ENCODE data around the gene DNAL4. TPM values are rescaled to one million over a fixed set of nuclear protein-coding genes. Genes with fewer than 3 reads are reported as not detected.
A peak's percentile ranks its signal among the peaks of the same experiment; 100 is the strongest.

The DNAL4 gene
- total RNA-seq, 2 experiments from 2014 or later = 5.9 to 8.0 TPM

DNA sequence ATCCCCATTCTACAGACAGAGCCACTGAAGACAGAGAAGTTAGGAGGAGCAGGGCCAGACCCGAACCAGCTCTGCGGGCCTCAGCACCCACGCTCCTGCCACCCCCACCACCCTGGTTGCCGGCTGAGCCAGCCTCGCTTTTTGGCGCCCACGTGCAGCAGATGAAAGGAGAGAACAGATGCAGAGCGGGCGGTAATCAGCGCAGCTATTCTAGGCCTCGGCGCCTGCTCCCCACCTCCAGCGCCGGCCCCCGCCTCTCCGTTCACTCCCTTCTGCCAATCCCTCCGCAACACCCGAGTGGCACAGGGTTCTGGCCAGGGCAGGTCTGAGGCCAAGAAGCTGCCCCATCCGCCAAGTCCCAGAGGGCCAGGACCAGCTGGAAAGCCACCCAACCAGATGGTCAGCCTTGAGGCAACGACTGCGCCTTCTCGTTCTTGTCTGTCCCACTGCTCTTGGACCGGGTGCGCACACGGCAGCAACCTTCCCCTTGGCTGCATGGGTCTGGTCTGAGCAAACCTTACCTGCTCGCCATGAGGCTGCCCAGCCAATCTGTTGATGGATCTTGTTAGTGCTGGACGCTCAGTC lies 16.8 kb downstream of the DNAL4 start:
- CTCF ChIA-PET = interaction anchor here (0.6 kb wide), 1 partner anchor 15 kb away, joined by 3 read pairs; no protein-coding TSS in a partner anchor
- intact Hi-C loops (cut with micrococcal nuclease) = no loop called here
- Mint-ChIP-seq H3K27me3 (ENCODE audit: low read depth) (no peaks in the 10 kb centered on the region), H3K9me3 (no peaks in the 10 kb centered on the region), H3K4me3 (no peak overlapping the region), H3K36me3 (ENCODE audit: low read depth) (no peaks in the 10 kb centered on the region), H3K4me1 (ENCODE audit: low read depth) (no peaks in the 10 kb centered on the region), H3K27ac (no peak overlapping the region)
- DNase-seq = no peak

DNA sequence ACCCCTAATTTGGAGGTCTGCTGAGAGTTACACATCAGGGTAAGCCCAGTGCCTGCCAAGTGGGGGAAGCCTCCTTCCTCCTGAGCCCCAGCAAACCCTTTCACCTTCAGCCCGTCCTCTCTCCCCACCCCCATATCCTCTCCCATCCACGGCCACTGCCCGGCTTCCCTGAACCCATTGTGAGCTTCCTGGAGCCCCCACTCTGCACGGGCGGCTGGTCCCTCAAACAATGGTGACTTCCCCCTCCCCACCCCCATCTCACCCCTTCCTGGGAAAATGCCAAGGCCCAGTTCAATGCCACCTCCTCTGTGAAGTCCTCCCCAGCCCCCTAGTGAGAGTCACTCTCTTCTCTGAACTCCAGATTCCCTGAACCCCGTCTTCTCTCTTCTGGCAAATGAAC lies 17.9 kb downstream of the DNAL4 start:
- CTCF ChIA-PET = no interaction called here
- no peak overlapping the region for H3K27ac Mint-ChIP-seq
- no peaks in the 10 kb centered on the region for H3K4me1 Mint-ChIP-seq (ENCODE audit: low read depth)
- H3K36me3 Mint-ChIP-seq (ENCODE audit: low read depth) = no peaks in the 10 kb centered on the region
- no peaks in the 10 kb centered on the region for H3K27me3 Mint-ChIP-seq (ENCODE audit: low read depth)
- no peak overlapping the region for H3K4me3 Mint-ChIP-seq
- no peak for DNase-seq
- no peaks in the 10 kb centered on the region for H3K9me3 Mint-ChIP-seq
- intact Hi-C loops (cut with micrococcal nuclease) = no loop called here

DNA sequence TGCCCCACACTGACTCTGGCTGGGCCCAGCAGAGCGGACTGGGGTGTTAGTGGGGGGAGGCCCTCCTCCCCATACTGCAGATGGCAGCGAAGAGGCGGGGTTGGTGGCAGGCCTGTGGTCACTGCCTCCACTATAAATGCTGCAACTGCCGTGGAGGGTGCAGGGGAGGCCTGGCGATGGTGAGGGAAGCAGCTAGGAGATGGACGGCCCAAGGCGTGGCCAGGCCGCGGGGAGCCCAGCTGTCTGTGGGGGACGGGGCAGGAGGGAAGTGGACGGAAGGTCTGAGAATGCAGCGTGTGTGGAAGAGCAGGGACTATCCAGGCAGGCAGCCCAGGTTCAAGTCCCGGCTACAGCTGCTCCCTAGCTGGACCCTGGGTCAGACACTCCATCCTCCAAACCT lies 18.3 kb downstream of the DNAL4 start:
- intact Hi-C loops (cut with micrococcal nuclease) = no loop called here
- Mint-ChIP-seq H3K4me3 (no peak overlapping the region), H3K27ac (no peak overlapping the region), H3K9me3 (no peaks in the 10 kb centered on the region), H3K36me3 (ENCODE audit: low read depth) (no peaks in the 10 kb centered on the region), H3K4me1 (ENCODE audit: low read depth) (no peaks in the 10 kb centered on the region), H3K27me3 (ENCODE audit: low read depth) (no peaks in the 10 kb centered on the region)
- CTCF ChIA-PET = no interaction called here
- DNase-seq = no peak

DNA sequence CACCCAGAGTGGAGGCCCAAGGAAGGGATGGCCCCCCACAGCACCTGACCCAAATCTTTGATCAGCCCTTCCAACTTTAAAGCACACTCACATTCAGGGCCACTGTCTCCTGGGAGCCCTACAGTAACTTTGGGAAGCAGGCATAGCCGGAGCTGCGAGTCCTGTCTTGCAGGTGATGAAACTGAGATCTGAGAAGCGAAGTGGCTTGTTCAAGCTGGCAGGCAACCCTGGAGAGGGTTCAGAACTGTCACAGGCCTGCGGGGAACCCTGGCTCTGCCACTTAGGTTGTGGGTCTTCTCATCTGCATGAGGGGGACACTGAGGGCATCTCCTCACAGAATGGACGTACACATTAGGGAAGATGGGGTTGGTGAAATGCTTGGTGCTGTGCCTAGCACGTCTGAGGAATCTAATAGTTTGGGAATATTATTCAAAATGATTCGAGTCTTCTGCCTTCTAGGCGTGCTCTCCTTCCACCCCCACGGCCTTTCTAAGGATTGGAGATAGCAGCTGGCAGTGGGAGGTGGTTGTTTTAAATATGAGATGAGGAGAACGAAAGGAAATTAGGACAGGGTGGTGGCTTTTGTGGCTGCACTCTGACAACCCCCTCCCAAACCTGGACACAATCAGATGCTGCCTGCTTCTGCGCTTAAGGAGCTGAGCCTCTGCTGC lies 19.3 kb downstream of the DNAL4 start:
- CTCF ChIA-PET = interaction anchor here (0.6 kb wide), 1 partner anchor 569 kb away, joined by 3 read pairs; no protein-coding TSS in a partner anchor
- no peak for DNase-seq
- H3K4me1 Mint-ChIP-seq (ENCODE audit: low read depth) = no peaks in the 10 kb centered on the region
- H3K36me3 Mint-ChIP-seq (ENCODE audit: low read depth) = no peaks in the 10 kb centered on the region
- H3K27ac Mint-ChIP-seq = no peak overlapping the region
- intact Hi-C loops (cut with micrococcal nuclease) = no loop called here
- H3K4me3 Mint-ChIP-seq = no peak overlapping the region
- no peaks in the 10 kb centered on the region for H3K9me3 Mint-ChIP-seq
- H3K27me3 Mint-ChIP-seq (ENCODE audit: low read depth) = no peaks in the 10 kb centered on the region

DNA sequence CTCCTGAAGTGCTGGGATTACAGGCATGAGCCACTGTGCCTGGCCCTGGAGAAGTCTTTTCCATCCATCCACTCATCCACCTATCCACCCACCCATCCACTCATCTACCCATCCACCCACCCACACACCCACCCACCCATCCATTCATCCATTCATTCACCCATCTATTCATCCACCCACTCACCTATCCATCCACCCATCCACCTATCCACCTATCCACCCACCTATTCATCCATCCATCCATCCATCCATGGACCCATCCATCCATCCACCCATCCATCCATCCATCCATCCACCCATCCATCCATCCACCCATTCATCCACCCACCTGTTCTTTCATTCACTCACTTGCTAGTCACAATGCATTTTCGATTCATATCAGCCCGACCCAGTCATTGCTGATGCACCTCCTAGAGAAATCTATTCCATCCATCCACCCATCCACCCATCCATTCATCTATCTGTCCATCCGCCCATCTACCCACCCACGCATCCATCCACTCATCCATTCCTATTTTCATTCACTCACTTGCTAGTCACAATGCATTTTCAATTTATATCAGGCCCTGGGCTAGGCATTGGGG lies 20.5 kb downstream of the DNAL4 start:
- CTCF ChIA-PET = no interaction called here
- peaks cover 5% of the 10 kb centered on the region for H3K4me1 Mint-ChIP-seq (ENCODE audit: low read depth)
- DNase-seq = no peak
- H3K4me3 Mint-ChIP-seq = no peak overlapping the region
- no peaks in the 10 kb centered on the region for H3K27me3 Mint-ChIP-seq (ENCODE audit: low read depth)
- intact Hi-C loops (cut with micrococcal nuclease) = no loop called here
- H3K9me3 Mint-ChIP-seq = no peaks in the 10 kb centered on the region
- H3K36me3 Mint-ChIP-seq (ENCODE audit: low read depth) = no peaks in the 10 kb centered on the region
- no peak overlapping the region for H3K27ac Mint-ChIP-seq

DNA sequence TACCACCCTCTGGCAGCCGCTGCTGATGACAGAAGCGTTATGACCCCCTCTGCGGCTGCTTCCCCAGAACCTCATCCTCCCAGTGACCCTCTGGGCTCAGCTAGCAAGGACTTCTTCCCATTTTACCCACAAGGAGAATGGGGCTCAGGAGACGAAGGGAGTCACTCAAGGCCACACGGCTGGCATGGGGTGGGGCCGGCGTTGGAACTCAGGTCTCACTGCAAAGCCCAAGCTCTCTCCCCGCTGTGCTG lies 21.4 kb downstream of the DNAL4 start:
- CTCF ChIA-PET = interaction anchor here (1.0 kb wide), 1 partner anchor 97 kb away, joined by 3 read pairs; no protein-coding TSS in a partner anchor
- intact Hi-C loops (cut with micrococcal nuclease) = no loop called here
- H3K4me3 Mint-ChIP-seq = no peak overlapping the region
- peaks cover 5% of the 10 kb centered on the region for H3K4me1 Mint-ChIP-seq (ENCODE audit: low read depth)
- H3K9me3 Mint-ChIP-seq = no peaks in the 10 kb centered on the region
- no peak overlapping the region for H3K27ac Mint-ChIP-seq
- DNase-seq = no peak
- H3K27me3 Mint-ChIP-seq (ENCODE audit: low read depth) = no peaks in the 10 kb centered on the region
- no peaks in the 10 kb centered on the region for H3K36me3 Mint-ChIP-seq (ENCODE audit: low read depth)

DNA sequence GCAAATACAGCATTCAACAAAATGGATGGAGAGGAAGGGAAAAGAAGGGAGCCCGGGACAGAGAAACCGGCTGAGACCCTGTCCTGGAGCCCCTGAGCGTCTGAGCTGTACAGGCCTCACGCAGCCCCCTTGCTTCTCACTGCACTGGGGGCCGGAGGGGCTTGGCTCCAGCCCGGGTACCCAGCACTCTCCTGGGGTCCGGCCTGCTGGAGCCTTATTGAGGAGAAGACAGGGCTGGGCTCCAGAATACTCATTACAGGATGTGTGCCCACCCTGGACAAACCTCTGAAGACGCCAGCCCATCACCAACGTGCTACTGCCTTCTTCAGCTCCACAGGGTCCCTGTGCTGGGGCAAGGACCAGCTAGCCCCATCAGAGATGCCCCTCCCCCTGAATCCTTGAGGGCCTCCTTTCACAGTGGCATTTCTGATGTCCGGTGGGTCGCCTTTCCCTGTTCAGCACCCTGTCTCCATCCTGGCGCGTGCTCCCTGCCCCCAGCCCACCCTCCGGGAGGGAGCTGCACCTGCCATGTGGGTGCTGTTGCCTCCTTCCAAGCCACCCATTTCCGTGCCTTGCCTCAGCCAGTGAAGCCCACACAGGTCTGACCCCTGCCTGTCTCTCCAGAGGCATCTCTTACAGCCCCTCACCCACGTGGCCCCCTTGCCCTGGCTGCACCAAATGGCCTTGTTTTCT lies 23.5 kb downstream of the DNAL4 start:
- CTCF ChIA-PET = interaction anchor here (0.6 to 2.0 kb wide), 3 partner anchors 45 to 233 kb away, joined by 3 to 13 read pairs (median 8); no protein-coding TSS in a partner anchor
- Mint-ChIP-seq H3K9me3 (no peaks in the 10 kb centered on the region), H3K27me3 (ENCODE audit: low read depth) (no peaks in the 10 kb centered on the region), H3K4me3 (no peak overlapping the region), H3K4me1 (ENCODE audit: low read depth) (peaks cover 5% of the 10 kb centered on the region), H3K27ac (no peak overlapping the region), H3K36me3 (ENCODE audit: low read depth) (no peaks in the 10 kb centered on the region)
- intact Hi-C loops (cut with micrococcal nuclease) = no loop called here
- DNase-seq = no peak

DNA sequence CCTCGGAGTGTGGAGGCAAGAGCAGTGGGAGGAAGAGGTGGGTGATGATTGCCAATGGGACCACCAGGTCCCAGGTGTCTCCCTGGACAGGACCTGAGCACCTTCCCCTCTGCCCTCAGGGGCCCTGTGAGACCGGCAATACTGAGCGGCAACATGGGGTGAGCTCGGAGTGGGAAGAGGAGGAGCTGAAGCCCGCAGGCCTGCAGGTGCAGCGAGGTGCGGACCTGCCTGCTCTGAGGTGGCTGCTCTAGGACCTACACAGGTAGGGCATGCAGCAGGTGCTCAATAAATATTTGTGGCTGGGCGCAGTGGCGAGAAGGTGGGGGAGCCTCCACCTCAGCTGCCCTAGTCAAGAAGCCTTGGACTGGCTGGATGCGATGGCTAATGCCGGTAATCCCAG lies 25.9 kb downstream of the DNAL4 start:
- Mint-ChIP-seq H3K4me1 (ENCODE audit: low read depth) (peaks cover 5% of the 10 kb centered on the region), H3K27me3 (ENCODE audit: low read depth) (no peaks in the 10 kb centered on the region), H3K9me3 (no peaks in the 10 kb centered on the region), H3K27ac (no peak overlapping the region), H3K4me3 (no peak overlapping the region), H3K36me3 (ENCODE audit: low read depth) (no peaks in the 10 kb centered on the region)
- intact Hi-C loops (cut with micrococcal nuclease) = loop anchor here (2.0 to 5.0 kb wide), 2 partner anchors 234 to 351 kb away; no protein-coding TSS in a partner anchor
- CTCF ChIA-PET = interaction anchor here (0.7 to 3.8 kb wide), 9 partner anchors 9 to 235 kb away, joined by 3 to 27 read pairs (median 5); partner anchors contain the start of gene TOMM22
- no peak for DNase-seq

DNA sequence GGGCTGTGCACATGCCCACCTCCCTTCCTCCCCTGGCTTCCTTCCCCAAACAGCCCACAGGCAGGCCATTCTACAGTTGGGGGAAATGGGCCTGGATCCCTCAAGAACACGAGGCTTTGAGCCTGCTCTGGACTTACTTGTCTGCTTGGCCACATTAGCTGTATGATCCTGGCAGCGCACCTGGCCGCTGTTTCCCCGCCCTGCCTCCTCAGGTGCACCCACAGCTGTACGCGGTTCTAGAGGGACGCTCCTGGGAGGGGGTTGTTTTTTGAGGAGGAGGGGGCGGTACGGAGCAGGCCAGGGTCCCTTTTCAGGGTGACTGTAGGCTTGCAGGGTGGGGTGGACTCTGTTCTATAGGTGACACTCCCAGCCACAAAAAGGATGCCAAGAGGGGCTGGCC lies 26.6 kb downstream of the DNAL4 start:
- Mint-ChIP-seq H3K4me3 (no peak overlapping the region), H3K9me3 (no peaks in the 10 kb centered on the region)
- intact Hi-C loops (cut with micrococcal nuclease) = loop anchor here (5.0 kb wide), 1 partner anchor 235 kb away; no protein-coding TSS in a partner anchor

DNA sequence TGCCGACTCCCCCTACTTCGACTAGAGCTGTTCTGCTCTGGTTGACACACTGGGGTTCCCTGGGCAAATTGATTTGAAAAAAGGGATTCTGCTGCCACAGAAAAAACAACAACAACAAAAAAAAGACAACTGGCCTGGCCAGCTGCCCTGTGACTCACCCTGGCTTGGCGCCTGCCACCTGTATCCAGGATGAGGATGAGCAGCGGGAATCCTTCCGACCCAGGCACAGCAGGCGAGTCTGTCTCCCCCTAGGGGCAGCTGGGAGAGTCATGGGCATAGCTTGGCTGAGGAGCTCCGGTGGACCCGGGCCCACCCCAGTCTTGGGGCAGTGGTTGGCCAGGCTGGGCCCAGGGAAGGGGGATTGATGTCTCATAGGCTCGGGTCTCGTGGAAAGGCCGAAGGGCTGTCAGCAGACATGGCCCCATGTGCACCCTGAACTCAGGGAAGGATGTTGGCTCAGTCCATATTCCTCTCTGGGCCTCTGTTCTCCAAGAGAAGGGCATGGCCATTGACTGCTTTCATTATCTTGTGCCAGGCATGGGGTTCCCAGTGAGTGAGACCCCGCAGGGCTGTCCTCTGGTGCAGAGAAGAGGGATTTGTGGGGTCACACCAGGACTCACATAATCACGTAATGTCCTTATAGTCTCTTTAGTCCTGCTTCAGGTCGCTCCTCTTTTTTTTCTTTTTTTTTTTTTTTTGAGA lies 27.7 kb downstream of the DNAL4 start:
- Mint-ChIP-seq H3K9me3 (no peaks in the 10 kb centered on the region), H3K36me3 (ENCODE audit: low read depth) (no peaks in the 10 kb centered on the region), H3K4me3 (no peak overlapping the region), H3K27me3 (ENCODE audit: low read depth) (no peaks in the 10 kb centered on the region), H3K4me1 (ENCODE audit: low read depth) (peaks cover 5% of the 10 kb centered on the region), H3K27ac (no peak overlapping the region)
- intact Hi-C loops (cut with micrococcal nuclease) = loop anchor here (1.0 to 5.0 kb wide), 2 partner anchors 33 to 236 kb away; no protein-coding TSS in a partner anchor
- peak; percentile 58 for DNase-seq
- CTCF ChIA-PET = interaction anchor here (0.8 to 3.8 kb wide), 13 partner anchors 7 to 103 kb away, joined by 3 to 27 read pairs (median 5); no protein-coding TSS in a partner anchor

More for the DNA sequence above, 26.6 kb downstream of the DNAL4 start:
- no peaks in the 10 kb centered on the region for H3K27me3 Mint-ChIP-seq (ENCODE audit: low read depth)
- no peaks in the 10 kb centered on the region for H3K36me3 Mint-ChIP-seq (ENCODE audit: low read depth)
- peaks cover 5% of the 10 kb centered on the region for H3K4me1 Mint-ChIP-seq (ENCODE audit: low read depth)
- CTCF ChIA-PET = interaction anchor here (1.3 to 3.8 kb wide), 4 partner anchors 8 to 236 kb away, joined by 4 to 27 read pairs (median 18); no protein-coding TSS in a partner anchor
- DNase-seq = no peak
- H3K27ac Mint-ChIP-seq = no peak overlapping the region

DNA sequence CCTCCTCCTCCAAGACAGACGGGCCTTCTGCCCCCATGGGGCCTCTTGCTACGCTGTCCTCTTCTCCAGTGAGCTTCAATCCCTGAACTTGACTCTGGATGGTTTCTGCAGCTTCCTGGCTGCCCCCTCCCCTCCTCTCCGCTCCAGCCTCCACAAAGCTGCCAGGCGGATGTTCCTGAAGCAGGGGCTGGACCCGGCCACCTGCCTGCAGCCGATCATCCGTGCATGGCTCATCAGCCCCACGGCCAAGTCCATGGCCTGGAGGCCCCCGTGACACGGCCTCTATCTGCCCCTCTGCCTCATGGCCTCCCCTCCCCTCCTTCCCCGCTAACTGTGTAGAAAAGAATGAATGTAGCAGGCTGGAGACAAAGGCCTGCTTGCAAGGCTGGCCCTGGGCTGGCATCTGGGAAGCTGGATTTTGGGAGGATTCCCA lies 31.4 kb downstream of the DNAL4 start:
- DNase-seq = no peak
- Mint-ChIP-seq H3K4me1 (ENCODE audit: low read depth) (peaks cover 12% of the 10 kb centered on the region), H3K27ac (no peak overlapping the region), H3K27me3 (ENCODE audit: low read depth) (no peaks in the 10 kb centered on the region), H3K9me3 (no peaks in the 10 kb centered on the region), H3K36me3 (ENCODE audit: low read depth) (no peaks in the 10 kb centered on the region), H3K4me3 (no peak overlapping the region)
- intact Hi-C loops (cut with micrococcal nuclease) = no loop called here
- CTCF ChIA-PET = interaction anchor here (0.6 to 1.6 kb wide), 4 partner anchors 38 to 285 kb away, joined by 3 to 4 read pairs (median 4); no protein-coding TSS in a partner anchor
